IPS-NIHi7 (cell line): ENCODE data around the gene ADPGK.
"Not testable (repeated sequence)": the region's sequence is repeated elsewhere in the genome, so short reads cannot be mapped to it uniquely, and the experiment has no call there.

Experiments used
- DNase-seq: peaks from one replicate; pipeline ENCODE4 v3.0.0; 2012; ENCODE audit warnings: mixed read lengths; ENCODE audit errors: extremely low spot score

Gene ADPGK

GRCh38 chr15:72751751-72752455 lies 31.7 kb downstream of the ADPGK start:
- no peak for DNase-seq

- no peak for DNase-seq
Measured at GRCh38 chr15:72749700-72750099, 33.9 kb downstream of the ADPGK start.

DNA sequence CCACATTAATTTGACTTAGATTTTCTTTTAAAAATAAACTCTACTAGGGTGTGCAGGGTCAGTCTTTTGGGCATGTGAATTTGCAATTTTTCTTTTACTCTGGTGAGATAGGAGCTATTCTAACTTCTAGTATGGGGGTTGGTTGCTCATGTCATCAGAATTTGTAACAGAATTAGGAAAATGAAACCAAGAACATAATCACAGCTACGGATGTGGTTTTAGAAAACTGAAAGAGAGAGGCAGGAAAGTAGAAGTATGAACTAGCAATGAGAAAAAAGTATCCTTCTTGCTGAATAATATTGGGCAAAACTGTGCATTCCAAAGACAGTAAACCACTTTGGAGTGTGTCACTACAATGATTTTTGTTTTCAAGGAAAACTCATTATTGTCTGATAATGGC lies 43.3 kb downstream of the ADPGK start:
- DNase-seq = no peak

DNA sequence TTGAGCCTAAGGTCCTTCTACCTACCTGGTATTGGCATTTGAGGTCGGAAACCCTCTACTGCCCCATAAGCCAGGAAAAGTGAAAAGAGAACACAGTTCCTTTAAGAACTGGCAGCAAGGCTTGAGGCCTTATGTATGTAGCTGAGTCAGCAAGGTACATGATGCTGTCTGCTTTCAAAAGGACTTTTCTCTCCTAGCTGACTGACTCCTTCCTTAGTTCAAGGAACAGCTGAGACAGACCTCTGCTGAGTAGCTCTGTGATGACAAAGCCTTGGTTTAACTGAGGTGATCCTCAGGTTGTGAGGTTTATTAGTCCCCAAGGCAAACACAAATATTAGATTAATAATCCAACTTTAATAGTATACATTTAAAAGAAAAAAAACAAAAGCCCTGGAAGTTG lies 45.8 kb downstream of the ADPGK start:
- DNase-seq = no peak

DNA sequence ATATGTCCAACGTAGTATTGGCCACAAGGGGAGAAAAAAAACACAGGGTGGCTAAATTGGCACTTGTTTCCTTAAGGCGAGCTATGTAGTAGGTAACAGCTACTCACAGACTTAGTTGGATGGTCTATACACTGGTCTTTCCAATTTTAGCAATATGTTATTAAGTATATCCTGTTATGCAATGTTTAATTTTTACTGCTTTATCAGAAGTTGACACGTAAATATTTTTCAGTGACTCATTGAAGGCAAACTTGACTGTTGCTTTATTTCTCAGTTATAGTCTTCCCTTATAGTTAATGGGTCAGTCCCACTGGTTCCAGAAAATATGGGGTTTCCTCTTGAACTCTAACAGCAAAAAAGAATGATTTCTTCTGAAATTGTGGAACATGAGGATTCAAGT lies 46.5 kb downstream of the ADPGK start:
- DNase-seq = no peak

- DNase-seq = no peak
Measured at GRCh38 chr15:72735111-72735510, 48.4 kb downstream of the ADPGK start.

GRCh38 chr15:72733941-72734738 lies 49.4 kb downstream of the ADPGK start:
- DNase-seq = no peak

GRCh38 chr15:72732516-72732915 lies 51.0 kb downstream of the ADPGK start:
- DNase-seq = no peak

DNA sequence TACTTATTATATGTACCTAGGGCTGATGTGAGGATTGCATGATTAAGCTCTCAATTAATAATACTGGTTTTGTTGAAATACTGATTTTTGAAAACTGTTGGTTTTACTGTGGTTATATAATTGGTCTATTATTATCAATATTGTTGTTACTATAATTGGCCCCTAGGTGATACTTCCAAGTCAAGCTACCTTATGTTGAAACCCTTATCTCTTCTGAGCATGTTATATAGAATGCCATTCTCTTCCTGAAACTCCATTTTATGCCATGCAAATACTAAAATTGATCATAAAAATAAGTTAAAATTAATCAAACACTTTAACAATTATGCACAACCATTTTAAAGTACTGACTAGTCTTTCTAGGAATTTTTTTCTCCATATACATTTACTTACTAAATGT lies 51.5 kb downstream of the ADPGK start:
- no peak for DNase-seq

DNA sequence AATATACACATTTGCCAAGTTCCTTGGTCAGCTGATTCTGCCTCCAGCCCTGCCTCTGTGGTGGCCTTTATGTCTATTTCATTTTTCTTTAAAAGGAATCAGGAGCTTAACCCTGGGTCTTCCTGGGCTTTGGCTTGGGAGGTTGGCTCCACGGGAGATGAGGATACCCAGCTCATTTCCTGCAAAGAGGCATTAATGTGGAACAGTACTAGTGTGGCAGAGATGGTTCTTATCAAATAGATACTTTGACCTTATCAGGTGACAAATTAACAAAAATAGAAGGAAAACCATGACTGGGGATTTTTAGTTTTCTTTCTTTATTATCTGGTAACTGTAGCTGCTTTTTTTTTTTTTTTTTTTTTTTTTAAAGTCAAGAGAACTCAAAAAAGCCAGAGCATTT lies 54.7 kb downstream of the ADPGK start:
- DNase-seq = no peak

DNA sequence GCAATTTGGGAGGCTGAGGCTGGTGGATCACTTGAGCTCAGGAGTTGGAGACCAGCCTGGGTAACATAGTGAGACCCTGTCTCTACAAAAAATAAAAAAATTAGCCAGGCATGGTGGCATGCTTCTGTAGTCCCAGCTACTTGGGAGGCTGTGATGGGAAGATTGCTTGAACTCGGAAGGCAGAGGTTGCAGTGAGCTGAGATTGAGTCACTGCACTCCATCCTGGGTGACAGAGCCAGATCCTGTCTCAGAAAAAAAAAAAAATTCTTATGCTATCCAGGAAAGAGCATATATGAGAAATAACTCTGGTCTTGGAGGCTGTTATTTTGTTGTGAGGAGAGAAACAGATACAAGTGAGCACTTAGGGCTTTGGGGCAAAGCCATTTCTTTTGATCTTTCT lies 55.3 kb downstream of the ADPGK start:
- DNase-seq = not testable (repeated sequence)

DNA sequence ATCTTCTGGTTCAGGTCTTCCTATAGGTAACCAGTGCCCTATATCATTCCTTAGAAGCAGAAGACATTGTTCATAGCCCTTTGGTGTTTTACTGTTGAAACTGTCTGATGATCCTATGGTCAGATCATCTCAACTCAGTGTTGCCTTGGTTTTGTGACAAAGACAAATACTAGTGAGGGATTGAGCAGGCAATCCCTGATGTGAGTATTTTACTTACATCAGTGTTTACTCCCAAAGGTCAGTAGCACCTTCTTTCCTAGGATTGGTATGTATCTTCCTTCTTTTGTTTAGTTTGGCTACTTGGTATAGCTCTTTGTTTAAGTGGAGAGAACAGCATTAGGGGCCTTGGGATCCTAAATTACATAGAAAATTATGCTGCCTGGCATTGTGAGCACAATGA lies 56.4 kb downstream of the ADPGK start:
- no peak for DNase-seq

GRCh38 chr15:72725851-72726250 lies 57.7 kb downstream of the ADPGK start:
- not testable (repeated sequence) for DNase-seq

- no peak for DNase-seq
Measured at GRCh38 chr15:72725446-72725845, 58.1 kb downstream of the ADPGK start.

GRCh38 chr15:72724028-72724427 lies 59.5 kb downstream of the ADPGK start:
- DNase-seq = no peak

DNA sequence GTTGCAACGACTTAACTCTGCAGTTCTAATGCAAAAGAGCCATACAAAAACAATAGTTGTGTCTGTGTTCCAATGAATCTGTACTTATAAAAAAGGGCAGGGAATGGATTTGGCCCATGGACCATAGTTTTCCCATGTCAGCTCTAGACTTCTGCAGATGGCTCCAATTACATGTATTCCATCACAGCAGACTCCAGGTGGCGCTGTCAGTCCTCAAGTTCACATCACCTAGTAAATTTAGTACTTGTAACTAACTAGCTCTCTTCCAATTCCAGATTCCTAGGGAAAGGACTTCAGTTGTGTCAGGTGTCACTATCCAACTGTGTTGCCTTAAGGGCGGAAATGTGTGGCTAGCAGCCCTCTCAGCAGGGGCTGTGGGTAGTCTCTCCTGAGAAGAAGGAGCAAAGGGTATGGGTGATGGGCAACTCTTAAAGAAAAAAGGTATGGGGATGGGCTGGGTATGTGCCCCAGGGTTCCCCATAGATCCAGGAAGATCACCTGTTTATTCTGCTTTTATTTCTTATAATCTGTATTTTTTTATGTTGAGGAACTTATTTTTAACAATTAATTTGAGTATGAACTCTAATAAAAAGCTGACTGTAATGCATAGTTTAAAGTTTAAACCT lies 61.4 kb downstream of the ADPGK start:
- peak; percentile 77 for DNase-seq

GRCh38 chr15:72708551-72709303 lies 74.8 kb downstream of the ADPGK start:
- DNase-seq = not testable (repeated sequence)

GRCh38 chr15:72706266-72706665 lies 77.3 kb downstream of the ADPGK start:
- no peak for DNase-seq
